ENCODE data around the gene ITPKA.

The ITPKA gene

DNA sequence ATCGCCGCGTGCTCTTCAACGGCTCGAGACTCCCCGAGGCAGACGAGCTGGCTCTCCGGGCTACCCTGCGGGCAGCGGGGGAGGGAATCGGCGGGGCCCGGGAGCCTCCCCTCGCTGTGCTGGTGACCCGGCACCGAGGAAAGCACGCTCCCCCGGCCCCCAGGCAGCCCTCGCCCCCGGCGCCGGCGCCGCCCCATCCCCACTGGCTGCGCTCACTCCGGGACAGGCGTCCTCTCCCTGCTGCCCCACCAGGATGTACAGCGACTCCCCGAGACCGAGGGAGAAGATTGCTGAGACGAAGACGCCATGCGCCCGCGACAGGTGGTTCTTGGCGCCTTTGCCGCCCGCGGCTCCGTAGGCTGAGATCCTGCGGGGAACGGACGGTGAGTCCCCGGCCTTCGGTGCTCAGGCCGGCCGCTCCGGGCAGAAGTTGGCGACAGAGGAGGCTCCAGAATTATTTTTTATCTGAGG lies 18.3 kb downstream of the ITPKA start:
- no peak for FAIRE-seq

DNA sequence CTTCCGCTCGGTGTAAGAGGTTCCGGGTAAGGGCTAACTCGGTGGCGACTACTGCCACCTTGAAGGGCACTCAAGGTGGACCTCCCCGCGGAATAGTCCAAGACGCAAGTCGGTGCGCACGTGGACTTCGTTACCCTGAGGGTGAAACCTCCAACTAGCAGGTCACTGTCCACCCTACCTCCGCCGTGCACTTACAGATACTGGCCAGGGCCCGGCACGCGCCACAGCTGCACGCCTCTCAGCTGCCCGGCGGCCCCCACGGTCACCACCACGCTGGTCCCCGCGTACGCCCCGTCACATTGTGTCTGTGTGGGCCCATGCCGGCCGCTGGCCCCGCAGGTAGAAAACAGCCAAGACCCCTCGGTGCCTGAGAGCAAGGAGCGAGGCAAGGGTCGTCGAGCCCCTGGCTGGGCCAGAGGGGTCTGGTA lies 18.9 kb downstream of the ITPKA start:
- FAIRE-seq, result no peak

DNA sequence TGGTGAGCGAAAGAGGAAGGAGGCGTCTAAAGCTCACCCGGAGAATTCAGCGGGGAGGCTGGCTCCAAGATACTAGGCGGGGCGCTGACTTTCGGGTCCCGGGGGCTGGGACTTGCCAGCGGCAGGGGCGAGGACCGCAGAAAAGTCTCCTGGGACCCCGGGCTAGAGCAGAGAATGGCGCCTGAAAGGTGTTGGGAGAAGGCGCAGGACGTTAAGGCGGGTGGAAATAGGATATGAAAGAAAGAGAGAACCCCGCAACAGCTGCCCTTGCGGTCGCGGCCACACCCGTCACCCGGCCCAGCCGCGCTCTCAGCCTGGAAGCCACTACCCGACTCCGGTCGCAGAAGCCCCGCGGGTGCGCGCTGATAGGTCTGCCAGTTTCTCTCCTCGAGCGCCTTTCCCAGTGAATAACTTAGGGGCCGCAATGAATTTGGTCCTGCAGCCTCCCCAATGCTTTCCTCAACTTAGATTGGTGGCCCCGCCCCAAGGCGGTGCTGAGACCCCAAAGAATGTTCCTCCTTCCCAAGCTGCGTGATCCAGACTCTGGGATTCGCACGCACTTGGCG lies 19.3 kb downstream of the ITPKA start:
- FAIRE-seq, result no peak

DNA sequence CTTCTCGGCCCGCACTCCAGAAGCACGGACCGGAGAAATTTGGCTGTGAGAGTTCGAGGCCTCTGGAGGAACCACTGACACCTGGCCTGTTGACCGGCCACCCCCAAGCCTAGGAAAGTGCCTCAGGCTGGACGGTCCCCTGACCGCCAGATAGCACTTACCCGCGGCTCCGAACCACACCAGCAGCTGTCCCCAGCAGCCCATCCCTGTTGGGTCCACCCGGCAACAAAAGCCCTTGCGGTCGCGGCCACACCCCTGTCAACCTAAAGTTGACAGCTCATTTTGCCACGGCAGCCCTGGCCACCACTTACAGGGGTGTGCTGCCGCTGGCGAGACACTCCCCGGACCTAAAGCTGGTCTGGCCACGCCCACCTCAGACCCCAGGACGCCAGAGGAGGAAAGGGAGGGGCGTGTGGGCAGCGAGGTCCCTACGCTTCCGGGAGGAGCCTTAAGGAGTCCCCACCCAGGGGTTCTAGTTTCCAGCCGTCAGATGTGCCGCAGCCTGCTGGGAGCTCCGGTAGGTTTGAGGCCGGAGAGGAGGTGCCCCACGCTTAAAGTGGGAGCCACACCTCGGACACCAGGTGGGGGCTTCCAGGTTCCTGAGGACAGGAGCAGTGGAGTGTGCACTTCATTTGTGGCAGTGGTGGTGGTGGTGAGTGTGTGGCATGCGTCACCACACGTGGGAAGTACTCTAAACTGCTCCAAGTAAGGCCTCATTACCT lies 20.0 kb downstream of the ITPKA start, which contains the start of gene LTK:
Gene LTK, minus strand, starts transcription at position 322 of the 722 bp plus-strand sequence. Its CDS starts 118 bp downstream, at position 204.
- no peak for FAIRE-seq

DNA sequence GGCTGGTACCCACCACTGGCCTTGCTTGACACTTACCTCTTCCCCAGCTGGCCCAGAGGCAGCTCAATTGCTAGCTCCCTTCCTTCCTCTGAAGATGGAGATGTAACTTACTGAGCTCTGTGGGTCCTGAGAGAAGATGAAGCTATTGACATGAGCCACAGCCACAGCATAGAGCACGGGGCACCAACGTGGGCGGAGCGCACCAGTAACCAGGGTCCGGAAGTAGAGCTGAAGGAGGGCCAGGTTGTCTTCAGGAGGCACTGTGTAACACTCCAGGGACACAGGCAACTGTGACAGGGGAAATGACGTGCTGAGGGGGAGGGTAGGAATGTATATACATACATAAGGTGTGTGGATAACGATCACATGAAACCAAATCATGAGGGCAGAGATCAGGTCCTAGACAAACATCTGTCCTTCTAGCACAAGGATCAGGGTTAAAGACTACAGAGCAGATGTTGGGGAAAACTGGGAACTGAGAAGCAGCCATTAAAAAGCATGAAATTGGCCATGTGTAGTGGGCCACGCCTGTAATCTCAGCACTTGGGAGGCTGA lies 24.3 kb downstream of the ITPKA start:
- no peak for FAIRE-seq

DNA sequence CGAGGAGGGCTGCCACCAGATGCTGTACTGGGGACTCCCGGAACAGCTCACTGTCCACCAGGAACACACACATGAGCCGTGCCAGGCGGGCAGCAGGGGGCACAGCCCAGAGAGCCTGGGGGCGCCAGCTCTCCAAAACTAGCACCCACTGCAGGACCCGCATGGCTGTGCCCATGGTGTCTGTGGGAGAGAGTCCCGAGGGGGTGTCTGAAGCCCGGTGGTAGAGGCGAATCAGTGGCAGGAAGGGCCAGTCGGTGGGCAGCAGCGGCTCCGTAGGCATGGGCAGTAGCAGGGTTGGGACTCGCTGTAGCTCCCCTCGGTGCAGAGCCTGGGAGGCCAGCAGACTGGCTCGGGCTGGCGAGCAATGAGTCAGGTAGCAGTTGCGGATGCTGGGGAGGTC lies 27.0 kb downstream of the ITPKA start:
- no peak for FAIRE-seq

DNA sequence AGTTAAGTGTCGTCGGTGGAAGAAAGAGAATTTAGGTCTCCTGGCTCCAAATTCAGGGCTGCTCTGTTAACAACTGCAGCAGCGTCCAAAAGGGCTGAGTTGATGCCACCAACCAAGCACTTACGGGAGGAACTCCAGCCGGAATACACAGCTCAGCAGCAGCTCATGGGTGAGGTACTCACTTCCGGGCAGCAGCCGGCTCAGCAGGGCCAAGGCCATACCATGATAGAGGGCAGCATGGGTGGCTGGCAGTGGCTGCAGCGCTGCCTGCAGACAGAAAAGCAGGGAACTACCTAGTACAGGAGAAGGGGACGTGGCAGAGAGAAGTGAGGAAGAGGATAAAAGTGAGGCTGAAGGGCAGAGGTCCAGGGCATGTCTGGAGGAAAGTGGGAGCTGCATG lies 27.9 kb downstream of the ITPKA start:
- FAIRE-seq, result no peak

DNA sequence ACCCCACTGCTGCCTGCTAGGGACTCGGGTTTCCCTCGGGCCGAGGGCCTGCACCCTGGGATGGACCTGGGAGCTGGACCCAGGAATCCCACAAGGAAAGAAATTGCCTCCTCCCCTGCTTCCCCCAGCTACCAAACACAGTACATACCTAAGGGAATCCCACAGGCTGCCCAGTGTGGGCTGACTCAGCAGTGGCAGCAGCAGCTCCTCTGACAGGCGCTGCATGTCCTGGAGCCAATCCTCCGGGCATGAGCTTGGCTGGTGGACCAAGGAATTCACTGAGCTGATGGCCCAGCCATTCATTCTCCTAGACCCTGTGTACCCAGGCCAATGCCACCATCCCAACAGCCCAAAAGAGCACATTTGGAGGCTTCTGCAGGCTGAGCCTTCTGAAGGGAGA lies 29.4 kb downstream of the ITPKA start:
- no peak for FAIRE-seq

DNA sequence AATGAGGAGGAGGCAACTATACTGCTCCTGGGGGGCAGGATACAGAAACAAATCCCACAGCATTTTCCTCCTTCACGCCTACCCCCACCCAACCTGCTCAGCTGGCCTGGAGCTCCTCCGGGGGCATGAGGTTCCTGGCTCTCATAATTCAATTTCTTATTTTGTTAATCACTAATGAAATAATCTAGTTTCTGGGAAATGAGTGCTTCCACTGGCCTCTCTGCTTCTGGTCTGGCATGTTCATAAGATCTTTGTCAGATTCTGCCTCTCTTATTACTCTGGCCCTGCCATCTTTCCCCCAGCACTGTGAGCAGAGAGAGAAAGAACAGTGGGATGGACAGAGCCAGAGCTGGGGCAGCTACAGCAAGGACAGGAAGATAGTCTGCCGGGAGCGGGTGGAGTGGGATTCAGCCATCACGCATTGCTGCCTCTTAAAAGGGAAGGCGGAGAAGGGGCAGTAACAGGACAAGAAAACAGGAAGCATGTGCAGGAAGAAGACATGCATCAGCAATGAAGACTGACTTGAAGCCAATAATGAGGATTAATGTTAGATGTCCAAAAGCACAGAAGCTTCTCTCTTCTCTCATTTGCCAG lies 36.8 kb downstream of the ITPKA start:
- FAIRE-seq, result no peak

DNA sequence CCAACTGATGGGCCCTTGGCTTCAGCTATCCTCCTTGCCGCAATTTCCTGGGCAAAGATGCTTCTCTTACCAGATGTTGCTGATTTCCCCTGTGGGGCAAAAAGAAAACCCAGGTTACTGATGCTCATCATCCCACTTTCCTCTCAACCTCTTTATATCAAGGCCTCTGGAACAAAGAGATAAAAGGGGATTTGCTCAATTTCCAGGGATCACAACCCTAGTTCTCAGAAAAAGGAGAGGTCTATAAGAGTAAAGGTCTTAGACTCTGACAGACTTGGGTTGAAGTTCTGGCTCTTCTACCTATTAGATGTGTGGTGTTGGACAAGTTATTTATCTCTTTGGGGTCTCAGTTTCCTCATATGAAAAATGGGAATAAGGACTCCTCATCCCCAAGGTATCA lies 41.9 kb downstream of the ITPKA start:
- no peak for FAIRE-seq

DNA sequence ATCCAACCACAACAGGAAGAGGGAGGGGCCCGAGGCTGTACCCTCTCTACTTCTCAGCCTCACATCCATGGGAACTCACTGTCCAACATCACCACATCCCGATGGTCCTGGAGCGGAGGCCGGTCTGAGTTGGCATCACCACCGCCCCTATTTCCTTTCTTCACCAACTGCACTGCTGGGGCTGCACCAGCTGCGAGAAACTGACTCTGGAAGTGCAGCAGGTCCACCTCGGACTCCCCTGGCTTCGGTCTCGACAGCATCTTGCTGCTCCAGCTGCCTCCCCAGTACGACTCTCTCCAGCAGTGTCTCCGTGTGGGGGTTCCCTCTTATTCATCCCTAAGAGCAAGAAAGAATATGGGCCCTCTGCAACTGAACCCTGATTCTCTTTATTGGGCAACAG lies 43.2 kb downstream of the ITPKA start:
- no peak for FAIRE-seq

DNA sequence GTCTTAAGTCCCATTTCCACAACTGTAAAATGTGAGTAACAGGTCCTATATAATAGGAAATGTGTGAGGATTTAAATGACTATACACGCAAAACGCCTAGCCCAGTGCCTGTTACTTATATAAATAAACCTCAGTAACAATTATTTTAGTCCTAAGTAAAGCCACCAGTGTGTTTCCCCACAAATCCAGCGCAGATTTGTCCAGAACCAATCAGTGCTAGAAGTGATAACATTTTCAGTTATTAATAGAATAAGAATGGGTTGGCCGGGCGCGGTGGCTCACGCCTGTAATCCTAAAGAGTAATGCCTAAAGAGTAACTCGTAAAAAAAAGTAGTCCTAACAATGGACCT lies 49.8 kb downstream of the ITPKA start:
- no peak for FAIRE-seq

DNA sequence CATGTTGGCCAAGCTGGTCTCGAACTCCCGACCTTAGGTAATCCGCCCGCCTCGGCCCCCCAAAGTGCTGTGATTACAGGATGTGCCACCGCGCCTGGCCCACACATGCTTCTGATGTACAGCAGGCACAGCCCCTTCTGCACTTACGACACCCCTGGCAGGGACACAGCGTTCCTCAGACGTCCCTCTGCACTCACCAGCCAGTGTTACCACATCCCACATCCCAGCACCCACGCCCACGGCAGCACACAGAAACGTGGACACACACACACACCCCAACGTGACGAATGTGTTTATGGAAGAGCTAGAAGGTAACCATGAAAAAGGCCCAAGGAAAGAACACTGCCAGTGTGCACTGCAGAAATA lies 51.0 kb downstream of the ITPKA start:
- FAIRE-seq, result no peak

DNA sequence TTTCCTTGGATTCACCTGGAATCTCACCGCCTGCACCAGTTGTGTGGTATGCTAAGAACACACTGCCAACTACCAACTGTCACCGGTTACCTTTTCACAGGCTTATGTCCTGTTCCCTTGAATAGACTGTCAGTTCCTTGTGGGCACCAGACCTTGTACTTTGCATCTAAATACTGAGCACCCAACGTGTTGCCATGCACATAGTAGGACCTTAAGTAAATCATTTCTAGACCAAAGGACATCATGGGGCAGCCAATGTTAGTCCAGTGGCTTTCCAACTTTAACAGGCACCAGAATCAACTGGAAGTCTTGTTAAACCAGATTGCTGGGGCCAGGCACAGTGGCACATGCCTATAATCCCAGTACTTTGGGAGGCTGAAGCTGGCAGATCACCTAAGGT lies 51.5 kb downstream of the ITPKA start:
- FAIRE-seq, result no peak

DNA sequence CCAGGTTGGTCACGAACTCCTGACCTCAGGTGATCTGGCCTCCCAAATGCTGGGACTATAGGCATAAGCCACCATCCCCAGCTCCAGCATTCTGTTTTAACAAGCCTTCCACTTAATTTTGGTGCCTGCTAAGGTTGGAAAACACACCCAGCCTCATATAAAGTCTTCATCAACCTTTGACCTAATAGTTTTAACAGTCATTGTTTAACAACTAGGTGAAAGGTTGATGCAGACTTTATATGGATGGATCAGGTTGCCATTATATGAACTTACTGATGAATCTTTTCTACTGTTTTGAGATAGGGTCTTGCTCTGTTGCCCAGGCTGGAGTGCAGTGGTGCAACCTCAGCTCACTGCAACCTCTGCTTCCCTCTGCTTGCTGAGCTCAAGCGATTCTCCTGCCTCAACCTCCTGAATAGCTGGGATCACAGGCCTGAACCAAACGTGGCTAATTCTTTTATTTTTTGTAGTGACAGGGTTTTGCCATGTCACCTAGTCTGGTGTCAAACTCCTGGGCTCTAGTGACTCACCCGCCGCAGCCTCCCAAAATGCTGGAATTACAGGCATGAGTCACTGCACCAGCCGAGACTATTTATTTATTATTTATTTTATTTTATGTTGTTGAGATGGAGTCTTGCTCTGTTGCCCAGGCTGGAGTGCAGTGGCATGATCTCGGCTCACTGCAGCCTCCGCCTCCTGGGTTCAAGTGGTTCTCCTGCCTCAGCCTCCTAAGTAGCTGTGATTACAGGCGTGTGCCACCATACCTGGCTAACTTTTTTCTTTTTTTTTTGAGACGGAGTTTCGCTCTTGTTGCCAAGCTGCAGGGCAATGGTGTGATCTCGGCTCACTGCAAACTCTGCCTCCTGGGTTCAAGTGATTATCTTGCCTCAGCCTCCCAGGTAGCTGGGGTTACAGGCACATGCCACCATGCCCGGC lies 53.4 kb downstream of the ITPKA start:
- no peak for FAIRE-seq

DNA sequence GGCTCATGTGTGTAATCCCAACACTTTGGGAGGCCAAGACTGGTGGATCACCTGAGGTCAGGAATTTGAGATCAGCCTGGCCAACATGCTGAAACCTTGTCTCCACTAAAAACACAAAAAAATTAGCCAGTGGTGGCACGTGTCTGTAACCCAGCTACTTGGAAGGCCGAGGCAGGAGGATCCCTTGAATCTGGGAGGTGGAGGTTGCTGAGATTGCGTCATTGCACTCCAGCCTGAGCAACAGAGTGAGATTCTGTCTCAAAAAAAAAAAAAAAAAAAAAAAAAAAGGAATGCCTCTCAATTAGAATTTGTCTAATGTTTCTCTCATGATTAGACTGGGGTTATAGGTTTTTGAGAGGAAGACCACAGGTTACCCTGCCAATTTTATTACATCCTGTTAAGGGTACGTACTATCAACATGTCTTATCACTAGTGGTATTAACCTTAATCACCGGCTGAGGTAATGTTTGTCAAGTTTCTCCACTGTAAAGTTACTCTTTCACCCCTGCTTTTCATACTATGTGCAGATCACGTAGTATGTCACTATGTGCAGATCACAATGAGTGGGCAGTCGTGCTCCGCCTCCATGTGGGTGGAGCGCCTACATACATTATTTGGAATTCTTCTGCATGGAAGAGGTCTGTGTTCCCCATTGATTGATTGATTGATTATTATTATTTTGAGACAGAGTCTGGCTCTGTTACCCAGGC lies 56.5 kb downstream of the ITPKA start:
- FAIRE-seq, result no peak
